PC-9 (cell line): ENCODE results near the gene FXYD6.

Source experiments
- EZH2 ChIP-seq: fragments of 200-600 bp; sonication (generic); IDR thresholded peaks from 2 replicates; pipeline ENCODE4 v1.8.0; 2017; ENCODE audit warnings: antibody characterized with exemption, low read depth
- TF ChIP-seq, protein P1 (sequence below): fragments of 200-600 bp; sonication (generic); conservative IDR thresholded peaks from 2 replicates; pipeline ENCODE4 v1.6.1; 2017; ENCODE audit warnings: mixed run types, antibody characterized with exemption, mild to moderate bottlenecking, moderate library complexity

DNA sequence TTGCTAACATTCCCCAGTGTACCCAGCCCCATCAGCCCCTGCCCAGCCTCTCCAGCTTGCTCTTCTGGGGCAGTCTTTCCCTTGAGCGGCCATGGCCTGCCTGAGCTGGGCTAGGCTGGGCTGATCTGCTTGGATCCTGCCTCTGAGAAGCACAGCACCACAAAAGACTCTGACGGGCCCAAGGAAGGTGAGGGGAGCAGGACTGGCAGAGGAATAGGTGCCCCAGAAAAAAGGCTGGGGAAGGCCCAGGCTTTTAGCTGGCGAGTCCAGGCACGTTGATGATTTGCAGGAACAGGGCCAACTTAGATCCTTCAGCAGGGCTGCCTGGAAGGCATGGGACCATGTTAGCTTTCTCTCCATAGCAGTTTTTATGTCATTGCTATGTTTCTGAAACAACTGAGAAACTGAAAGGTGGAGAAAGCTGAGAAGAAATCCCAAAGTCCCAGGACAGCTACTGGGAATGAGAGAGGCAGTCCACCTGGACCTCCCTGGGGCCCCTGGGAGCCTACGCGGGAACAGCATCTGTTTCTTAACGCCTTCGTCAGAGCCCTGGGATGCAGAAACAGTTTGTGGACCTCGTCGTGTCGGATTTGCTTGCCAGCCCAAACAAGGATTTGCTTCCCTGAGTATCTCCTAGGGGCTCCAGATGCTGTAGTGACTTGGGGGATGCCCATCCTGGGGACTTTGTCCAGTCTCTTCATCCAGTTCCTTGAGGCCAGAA, 24.4 kb upstream of the FXYD6 start:
- TF ChIP-seq, protein P1, sequence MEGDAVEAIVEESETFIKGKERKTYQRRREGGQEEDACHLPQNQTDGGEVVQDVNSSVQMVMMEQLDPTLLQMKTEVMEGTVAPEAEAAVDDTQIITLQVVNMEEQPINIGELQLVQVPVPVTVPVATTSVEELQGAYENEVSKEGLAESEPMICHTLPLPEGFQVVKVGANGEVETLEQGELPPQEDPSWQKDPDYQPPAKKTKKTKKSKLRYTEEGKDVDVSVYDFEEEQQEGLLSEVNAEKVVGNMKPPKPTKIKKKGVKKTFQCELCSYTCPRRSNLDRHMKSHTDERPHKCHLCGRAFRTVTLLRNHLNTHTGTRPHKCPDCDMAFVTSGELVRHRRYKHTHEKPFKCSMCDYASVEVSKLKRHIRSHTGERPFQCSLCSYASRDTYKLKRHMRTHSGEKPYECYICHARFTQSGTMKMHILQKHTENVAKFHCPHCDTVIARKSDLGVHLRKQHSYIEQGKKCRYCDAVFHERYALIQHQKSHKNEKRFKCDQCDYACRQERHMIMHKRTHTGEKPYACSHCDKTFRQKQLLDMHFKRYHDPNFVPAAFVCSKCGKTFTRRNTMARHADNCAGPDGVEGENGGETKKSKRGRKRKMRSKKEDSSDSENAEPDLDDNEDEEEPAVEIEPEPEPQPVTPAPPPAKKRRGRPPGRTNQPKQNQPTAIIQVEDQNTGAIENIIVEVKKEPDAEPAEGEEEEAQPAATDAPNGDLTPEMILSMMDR, result no peak
- TF ChIP-seq EZH2, result no peak
